OCI-LY1 (cell line): ENCODE measurements around the gene ZMAT3.
"Not testable (repeated sequence)": the region's sequence is repeated elsewhere in the genome, so short reads cannot be mapped to it uniquely, and the experiment has no call there.

Source experiments
- EZH2 ChIP-seq: fragments of 200-600 bp; sonication (generic), shearing (Covaris generic); IDR thresholded peaks from 2 replicates; pipeline ENCODE4 v1.8.0; 2017; ENCODE audit warnings: borderline replicate concordance, mixed run types, mild to moderate bottlenecking, antibody characterized with exemption, low read length, moderate library complexity, mixed read lengths
- TF ChIP-seq, protein P1 (sequence below): fragments of 200-600 bp; sonication (generic), shearing (Covaris generic); IDR thresholded peaks from 2 replicates; pipeline ENCODE4 v1.5.1; 2017; ENCODE audit warnings: mild to moderate bottlenecking, antibody characterized with exemption, low read length, moderate library complexity, mixed read lengths

GRCh38 chr3:179032454-179033303 is 38.9 kb downstream of the ZMAT3 start:
- TF ChIP-seq, protein P1, sequence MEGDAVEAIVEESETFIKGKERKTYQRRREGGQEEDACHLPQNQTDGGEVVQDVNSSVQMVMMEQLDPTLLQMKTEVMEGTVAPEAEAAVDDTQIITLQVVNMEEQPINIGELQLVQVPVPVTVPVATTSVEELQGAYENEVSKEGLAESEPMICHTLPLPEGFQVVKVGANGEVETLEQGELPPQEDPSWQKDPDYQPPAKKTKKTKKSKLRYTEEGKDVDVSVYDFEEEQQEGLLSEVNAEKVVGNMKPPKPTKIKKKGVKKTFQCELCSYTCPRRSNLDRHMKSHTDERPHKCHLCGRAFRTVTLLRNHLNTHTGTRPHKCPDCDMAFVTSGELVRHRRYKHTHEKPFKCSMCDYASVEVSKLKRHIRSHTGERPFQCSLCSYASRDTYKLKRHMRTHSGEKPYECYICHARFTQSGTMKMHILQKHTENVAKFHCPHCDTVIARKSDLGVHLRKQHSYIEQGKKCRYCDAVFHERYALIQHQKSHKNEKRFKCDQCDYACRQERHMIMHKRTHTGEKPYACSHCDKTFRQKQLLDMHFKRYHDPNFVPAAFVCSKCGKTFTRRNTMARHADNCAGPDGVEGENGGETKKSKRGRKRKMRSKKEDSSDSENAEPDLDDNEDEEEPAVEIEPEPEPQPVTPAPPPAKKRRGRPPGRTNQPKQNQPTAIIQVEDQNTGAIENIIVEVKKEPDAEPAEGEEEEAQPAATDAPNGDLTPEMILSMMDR = not testable (repeated sequence)
- not testable (repeated sequence) for TF ChIP-seq EZH2
